RWPE2 (cell line): Measurements from ENCODE around the gene GPC5.

Experiments used
- ATAC-seq: fragments of 200-7000 bp; cut with Tn5 transposase; 3 replicates; pipeline ENCODE4 v1.9.1; 2021; ENCODE audit warnings: low read depth
- DNase-seq: peaks from one replicate; pipeline ENCODE4 v3.0.0-alpha.2; 2020; ENCODE audit warnings: low spot score
- H3K27ac ChIP-seq: fragments of 450-650 bp; 2 replicates; pipeline ENCODE4 v1.5.1; 2017; ENCODE audit warnings: mild to moderate bottlenecking; ENCODE audit not compliant: poor library complexity, severe bottlenecking
- H3K27me3 ChIP-seq: fragments of 250-450 bp; sonication (Bioruptor Pico); 2 replicates; pipeline ENCODE4 v1.5.1; 2021; ENCODE audit warnings: mild to moderate bottlenecking, moderate library complexity; ENCODE audit not compliant: insufficient read depth, poor library complexity, severe bottlenecking
- H3K36me3 ChIP-seq: fragments of 250-450 bp; sonication (Bioruptor Pico); 2 replicates; pipeline ENCODE4 v1.5.1; 2020; ENCODE audit warnings: low read depth, mild to moderate bottlenecking, moderate library complexity
- H3K4me1 ChIP-seq: fragments of 250-450 bp; sonication (Bioruptor Pico); 2 replicates; pipeline ENCODE4 v1.5.1; 2021; ENCODE audit warnings: mild to moderate bottlenecking, moderate library complexity; ENCODE audit not compliant: insufficient read depth, poor library complexity, severe bottlenecking
- H3K4me3 ChIP-seq: fragments of 250-450 bp; sonication (Bioruptor Pico); 2 replicates; pipeline ENCODE4 v1.5.1; 2021; ENCODE audit warnings: mild to moderate bottlenecking, moderate library complexity; ENCODE audit not compliant: severe bottlenecking
- H3K9me3 ChIP-seq: fragments of 250-450 bp; sonication (Bioruptor Pico); 2 replicates; pipeline ENCODE4 v1.5.1; 2021; ENCODE audit warnings: mild to moderate bottlenecking, moderate library complexity; ENCODE audit not compliant: severe bottlenecking
- CTCF ChIP-seq: fragments of 450-650 bp; IDR thresholded peaks from one replicate; pipeline ENCODE4 v1.5.1; 2017; ENCODE audit warnings: mild to moderate bottlenecking, moderate library complexity; ENCODE audit not compliant: poor library complexity, severe bottlenecking

Gene GPC5

GRCh38 chr13:92574499-92574898, 1176.1 kb downstream of the GPC5 start:
- Histone ChIP-seq H3K27ac (no peak overlapping the region), H3K36me3 (no peaks in the 10 kb centered on the region), H3K27me3 (no peaks in the 10 kb centered on the region), H3K4me3 (no peak overlapping the region), H3K9me3 (peaks cover 6% of the 10 kb centered on the region), H3K4me1 (no peaks in the 10 kb centered on the region)
- no peak for TF ChIP-seq CTCF
- ATAC-seq (no peak), DNase-seq (no peak)

DNA sequence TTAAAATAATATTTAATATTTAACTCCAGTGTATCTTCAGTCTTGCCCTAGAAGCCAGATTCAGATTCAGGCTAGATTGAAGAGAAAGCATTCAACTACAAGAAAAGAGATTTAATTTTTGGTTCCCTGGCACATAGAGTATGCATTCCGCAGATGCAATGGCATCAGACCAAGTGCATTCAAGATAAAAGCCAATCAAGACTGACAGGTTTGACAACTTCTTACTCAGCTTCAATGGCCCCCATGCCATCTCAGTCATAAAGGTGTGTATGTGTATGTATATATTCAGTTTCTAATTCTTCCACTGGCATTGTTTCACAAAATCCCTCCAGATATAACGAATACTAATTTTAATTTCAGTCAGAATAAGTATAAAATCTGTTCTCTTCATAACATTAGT, 1177.4 kb downstream of the GPC5 start:
- DNase-seq = no peak
- H3K4me3 ChIP-seq = no peak overlapping the region
- no peak for ATAC-seq
- H3K27me3 ChIP-seq = no peaks in the 10 kb centered on the region
- H3K27ac ChIP-seq = no peak overlapping the region
- TF ChIP-seq CTCF = no peak
- no peaks in the 10 kb centered on the region for H3K36me3 ChIP-seq
- H3K4me1 ChIP-seq = no peaks in the 10 kb centered on the region
- H3K9me3 ChIP-seq = peaks cover 6% of the 10 kb centered on the region

DNA sequence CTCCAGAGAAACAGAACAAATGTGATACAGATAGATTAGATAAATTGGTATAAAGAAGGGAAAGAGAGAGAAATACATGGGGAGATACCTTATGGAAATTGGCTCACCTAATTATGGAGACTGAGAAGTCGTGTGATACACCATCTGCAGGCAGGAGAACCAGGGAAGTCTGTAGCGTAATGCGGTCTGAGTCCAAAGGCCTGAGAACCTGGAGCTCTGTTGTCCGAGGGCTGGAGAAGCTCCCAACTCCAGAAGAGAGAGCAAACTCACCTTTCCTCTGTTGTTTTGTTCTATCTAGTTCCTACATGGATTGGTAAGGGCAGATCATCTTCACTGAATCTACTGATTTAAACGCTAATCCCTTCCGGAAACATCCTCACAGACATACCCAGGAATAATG, 1179.9 kb downstream of the GPC5 start:
- Histone ChIP-seq H3K27ac (no peak overlapping the region), H3K9me3 (peaks cover 9% of the 10 kb centered on the region), H3K36me3 (no peaks in the 10 kb centered on the region), H3K4me1 (no peaks in the 10 kb centered on the region), H3K4me3 (no peak overlapping the region), H3K27me3 (no peaks in the 10 kb centered on the region)
- TF ChIP-seq CTCF = no peak
- ATAC-seq = no peak
- DNase-seq = no peak

- TF ChIP-seq CTCF = no peak
- ATAC-seq = no peak
These were observed 1191.5 kb downstream of the GPC5 start for GRCh38 chr13:92589955-92590354.

DNA sequence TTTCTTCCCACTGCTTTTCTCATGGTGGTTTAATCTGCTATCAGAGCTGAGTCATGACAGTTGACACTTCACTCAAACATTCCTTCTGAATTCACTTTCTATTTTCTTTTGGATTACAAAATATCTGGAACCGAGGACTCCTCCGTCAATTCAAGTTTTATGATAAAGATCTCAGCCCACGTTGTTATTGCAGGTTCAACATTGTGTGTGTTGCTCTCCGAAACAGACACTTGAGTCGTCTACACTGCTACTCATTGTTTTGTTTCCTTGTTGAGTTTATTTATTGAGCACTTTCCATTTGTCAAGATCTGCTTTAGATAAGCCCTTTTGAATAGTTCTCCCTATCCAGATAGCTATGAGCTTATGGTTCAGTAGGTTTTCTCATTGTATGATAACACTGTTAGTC, 1192.1 kb downstream of the GPC5 start:
- TF ChIP-seq CTCF = no peak
- Histone ChIP-seq H3K9me3 (peaks cover 4% of the 10 kb centered on the region), H3K36me3 (no peaks in the 10 kb centered on the region), H3K27ac (no peak overlapping the region), H3K4me1 (no peaks in the 10 kb centered on the region), H3K4me3 (no peak overlapping the region), H3K27me3 (no peaks in the 10 kb centered on the region)
- DNase-seq = no peak
- no peak for ATAC-seq

More at GRCh38 chr13:92589955-92590354, 1191.5 kb downstream of the GPC5 start:
- no peak for DNase-seq
- H3K27me3 ChIP-seq = no peaks in the 10 kb centered on the region
- H3K27ac ChIP-seq = no peak overlapping the region
- H3K9me3 ChIP-seq = peaks cover 4% of the 10 kb centered on the region
- no peaks in the 10 kb centered on the region for H3K36me3 ChIP-seq
- no peaks in the 10 kb centered on the region for H3K4me1 ChIP-seq
- H3K4me3 ChIP-seq = no peak overlapping the region
